Measurements from ENCODE around the gene AIFM1.

Gene AIFM1

GRCh38 chrX:130083107-130083490, 82.5 kb downstream of the AIFM1 start:
- TF ChIP-seq, protein P1, sequence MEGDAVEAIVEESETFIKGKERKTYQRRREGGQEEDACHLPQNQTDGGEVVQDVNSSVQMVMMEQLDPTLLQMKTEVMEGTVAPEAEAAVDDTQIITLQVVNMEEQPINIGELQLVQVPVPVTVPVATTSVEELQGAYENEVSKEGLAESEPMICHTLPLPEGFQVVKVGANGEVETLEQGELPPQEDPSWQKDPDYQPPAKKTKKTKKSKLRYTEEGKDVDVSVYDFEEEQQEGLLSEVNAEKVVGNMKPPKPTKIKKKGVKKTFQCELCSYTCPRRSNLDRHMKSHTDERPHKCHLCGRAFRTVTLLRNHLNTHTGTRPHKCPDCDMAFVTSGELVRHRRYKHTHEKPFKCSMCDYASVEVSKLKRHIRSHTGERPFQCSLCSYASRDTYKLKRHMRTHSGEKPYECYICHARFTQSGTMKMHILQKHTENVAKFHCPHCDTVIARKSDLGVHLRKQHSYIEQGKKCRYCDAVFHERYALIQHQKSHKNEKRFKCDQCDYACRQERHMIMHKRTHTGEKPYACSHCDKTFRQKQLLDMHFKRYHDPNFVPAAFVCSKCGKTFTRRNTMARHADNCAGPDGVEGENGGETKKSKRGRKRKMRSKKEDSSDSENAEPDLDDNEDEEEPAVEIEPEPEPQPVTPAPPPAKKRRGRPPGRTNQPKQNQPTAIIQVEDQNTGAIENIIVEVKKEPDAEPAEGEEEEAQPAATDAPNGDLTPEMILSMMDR (IDR thresholded peaks at IDR 0.05; ENCODE audit: borderline replicate concordance, insufficient read depth, low read depth, low read length) = no peak
- peak overlapping the region; percentile 16 for H3K4me3 ChIP-seq (ENCODE audit: low read depth, low read length)

GRCh38 chrX:130082244-130083106, 83.2 kb downstream of the AIFM1 start:
- TF ChIP-seq, protein P1 (IDR thresholded peaks at IDR 0.05; ENCODE audit: borderline replicate concordance, insufficient read depth, low read depth, low read length) = peak; percentile 61
- H3K4me3 ChIP-seq (ENCODE audit: low read depth, low read length) = peak overlapping the region; percentile 16

DNA sequence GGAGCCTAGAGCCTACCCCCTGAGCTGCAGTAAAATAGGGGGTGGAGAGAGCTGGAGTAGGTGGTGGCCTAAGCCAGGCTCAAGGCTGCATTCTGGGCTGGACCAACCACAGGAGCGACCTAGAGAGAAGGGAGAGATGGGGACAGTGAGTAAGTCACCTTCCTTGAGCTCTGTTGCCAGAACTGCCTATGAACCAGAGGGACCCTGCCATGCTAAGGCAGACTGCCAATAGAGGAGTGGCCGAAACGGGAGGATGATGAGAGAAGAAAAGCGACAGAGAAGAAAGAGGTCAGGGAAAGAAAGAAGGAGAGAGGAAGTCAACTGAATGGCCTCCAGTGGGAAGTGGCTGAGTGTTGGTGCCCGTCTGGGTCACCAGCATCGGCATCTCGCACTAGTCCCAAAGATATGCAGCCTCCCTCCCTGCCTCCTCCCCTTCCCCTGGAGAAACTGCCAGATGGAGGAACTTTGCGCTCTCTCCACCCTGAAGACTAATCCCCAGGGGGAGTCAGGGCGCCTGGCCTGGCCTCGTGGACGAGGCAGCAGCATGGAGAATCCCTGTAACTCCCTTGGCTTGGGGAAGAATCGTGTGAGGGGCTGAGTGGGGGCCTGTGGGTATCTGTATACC, 84.1 kb downstream of the AIFM1 start:
- no peak overlapping the region for H3K4me3 ChIP-seq (ENCODE audit: low read depth, low read length)
- TF ChIP-seq, protein P1 (IDR thresholded peaks at IDR 0.05; ENCODE audit: borderline replicate concordance, insufficient read depth, low read depth, low read length) = no peak

- no peak overlapping the region for H3K4me3 ChIP-seq (ENCODE audit: low read depth, low read length)
- TF ChIP-seq, protein P1 (IDR thresholded peaks at IDR 0.05; ENCODE audit: borderline replicate concordance, insufficient read depth, low read depth, low read length) = no peak
Measured at GRCh38 chrX:130080791-130081367, 84.8 kb downstream of the AIFM1 start.

DNA sequence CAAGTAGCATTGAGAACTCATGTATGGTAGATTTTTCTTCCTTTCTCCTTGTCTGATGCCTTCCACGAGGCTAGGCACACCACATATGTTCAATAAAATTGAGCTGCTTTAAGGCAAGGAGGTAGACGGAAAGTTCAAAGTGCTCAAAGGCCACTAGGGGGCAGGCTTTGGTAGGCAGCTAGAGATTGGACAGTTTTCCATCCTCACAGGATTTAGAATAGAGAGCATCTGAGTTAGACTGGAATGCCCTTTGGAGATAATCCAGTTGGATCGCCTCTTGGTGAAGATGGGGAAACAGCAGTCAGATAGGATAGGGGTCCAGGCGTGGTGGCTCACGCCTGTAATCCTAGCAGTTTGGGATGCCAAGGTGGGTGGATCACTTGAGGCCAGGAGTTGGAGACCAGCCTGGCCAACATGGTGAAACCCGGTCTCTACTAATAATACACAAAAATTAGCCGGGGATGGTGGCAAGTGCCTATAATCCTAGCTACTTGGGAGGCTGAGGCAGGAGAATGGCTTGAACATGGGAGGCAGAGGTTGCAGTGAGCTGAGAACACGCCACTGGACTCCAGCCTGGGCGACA, 85.7 kb downstream of the AIFM1 start:
- H3K4me3 ChIP-seq (ENCODE audit: low read depth, low read length) = no peak overlapping the region
- TF ChIP-seq, protein P1 (IDR thresholded peaks at IDR 0.05; ENCODE audit: borderline replicate concordance, insufficient read depth, low read depth, low read length) = peak; percentile 73; the same call in 1 of the 2 replicates

Data from GM12875 (cell line).